Tibial artery (tissue), 4 donors: ENCODE measurements around the gene IGF2R.
A peak's percentile ranks its signal among the peaks of the same experiment; 100 is the strongest.

Source experiments
- DNase-seq, 2 donors: peaks; one replicate each; pipeline ENCODE4 v3.0.0-alpha.2; 2019
- H3K27ac ChIP-seq, 2 donors: fragments of 200-600 bp; sonication (generic) in 1 of 2; 1 replicate in 1 of 2; 2 replicates in 1 of 2; pipeline ENCODE4 v1.5.1; 2018 to 2019; ENCODE audit warnings: mild to moderate bottlenecking in 1 of 2
- H3K27me3 ChIP-seq, 2 donors: fragments of 200-600 bp; sonication (generic) in 1 of 2; one replicate each; pipeline versions ENCODE4 v1.5.1 to v1.6.0; 2016 to 2019
- H3K36me3 ChIP-seq, 3 donors: fragments of 200-600 bp; sonication (generic) in 2 of 3; one replicate each; pipeline ENCODE4 v1.5.1; 2016 to 2019; ENCODE audit warnings: mild to moderate bottlenecking in 2 of 3
- H3K4me1 ChIP-seq, 4 donors: fragments of 200-600 bp; sonication (generic) in 2 of 4; 1 replicate in 3 of 4; 2 replicates in 1 of 4; pipeline ENCODE4 v1.5.1; 2016 to 2019
- H3K4me3 ChIP-seq, 2 donors: fragments of 200-600 bp; sonication (generic) in 1 of 2; 1 replicate in 1 of 2; 2 replicates in 1 of 2; pipeline ENCODE4 v1.5.1; 2018 to 2019; ENCODE audit warnings: mild to moderate bottlenecking in 2 of 2
- H3K9me3 ChIP-seq, 3 donors: fragments of 200-600 bp; sonication (generic) in 1 of 3; one replicate each; pipeline ENCODE4 v1.5.1; 2016 to 2019
- intact Hi-C: fragments of 100-400 bp; cut with DNase I; formaldehyde crosslinking; loops from one replicate; pipeline ENCODE4 v1.15.0; 2023; ENCODE audit warnings: low total_unique reads
- TF ChIP-seq, protein P1 (sequence below), 2 experiments: fragments of 200-600 bp in 1 of 2; fragments of 450-650 bp in 1 of 2; IDR thresholded peaks; one replicate each; pipeline ENCODE4 v1.5.1; 2017 to 2019; ENCODE audit warnings: antibody characterized with exemption in 2 of 2, mild to moderate bottlenecking in 1 of 2, moderate library complexity in 1 of 2

IGF2R gene

GRCh38 chr6:159948199-159948598 lies 20.7 kb upstream of the IGF2R start:
- Histone ChIP-seq H3K27ac (no peak overlapping the region), H3K4me1 (peaks cover 0 to 9% (median 2%) of the 10 kb centered on the region in 4 donors), H3K36me3 (no peaks in the 10 kb centered on the region), H3K27me3 (peaks cover 0 to 13% of the 10 kb centered on the region in 2 donors), H3K4me3 (no peak overlapping the region), H3K9me3 (peaks cover 0 to 10% (median 10%) of the 10 kb centered on the region in 3 donors)
- TF ChIP-seq, protein P1, sequence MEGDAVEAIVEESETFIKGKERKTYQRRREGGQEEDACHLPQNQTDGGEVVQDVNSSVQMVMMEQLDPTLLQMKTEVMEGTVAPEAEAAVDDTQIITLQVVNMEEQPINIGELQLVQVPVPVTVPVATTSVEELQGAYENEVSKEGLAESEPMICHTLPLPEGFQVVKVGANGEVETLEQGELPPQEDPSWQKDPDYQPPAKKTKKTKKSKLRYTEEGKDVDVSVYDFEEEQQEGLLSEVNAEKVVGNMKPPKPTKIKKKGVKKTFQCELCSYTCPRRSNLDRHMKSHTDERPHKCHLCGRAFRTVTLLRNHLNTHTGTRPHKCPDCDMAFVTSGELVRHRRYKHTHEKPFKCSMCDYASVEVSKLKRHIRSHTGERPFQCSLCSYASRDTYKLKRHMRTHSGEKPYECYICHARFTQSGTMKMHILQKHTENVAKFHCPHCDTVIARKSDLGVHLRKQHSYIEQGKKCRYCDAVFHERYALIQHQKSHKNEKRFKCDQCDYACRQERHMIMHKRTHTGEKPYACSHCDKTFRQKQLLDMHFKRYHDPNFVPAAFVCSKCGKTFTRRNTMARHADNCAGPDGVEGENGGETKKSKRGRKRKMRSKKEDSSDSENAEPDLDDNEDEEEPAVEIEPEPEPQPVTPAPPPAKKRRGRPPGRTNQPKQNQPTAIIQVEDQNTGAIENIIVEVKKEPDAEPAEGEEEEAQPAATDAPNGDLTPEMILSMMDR (IDR thresholded peaks at IDR 0.05): no peak
- intact Hi-C loops: loop anchor here (10.0 kb wide), 1 partner anchor 253 kb away; the partner anchor contains the start of gene SOD2
- no peak for DNase-seq

GRCh38 chr6:159951772-159952171 lies 17.1 kb upstream of the IGF2R start:
- TF ChIP-seq, protein P1 (IDR thresholded peaks at IDR 0.05): no peak
- Histone ChIP-seq H3K27me3 (peaks cover 0 to 13% of the 10 kb centered on the region in 2 donors), H3K4me1 (no peaks in the 10 kb centered on the region), H3K9me3 (no peaks in the 10 kb centered on the region), H3K27ac (no peak overlapping the region), H3K36me3 (no peaks in the 10 kb centered on the region), H3K4me3 (no peak overlapping the region)
- intact Hi-C loops: no loop called here
- no peak for DNase-seq

GRCh38 chr6:159952289-159953005 lies 16.4 kb upstream of the IGF2R start:
- intact Hi-C loops: no loop called here
- TF ChIP-seq, protein P1 (IDR thresholded peaks at IDR 0.05): no peak
- no peak for DNase-seq
- H3K4me1 ChIP-seq: no peaks in the 10 kb centered on the region
- H3K27me3 ChIP-seq: peaks cover 0 to 13% of the 10 kb centered on the region in 2 donors
- H3K27ac ChIP-seq: no peak overlapping the region
- H3K9me3 ChIP-seq: no peaks in the 10 kb centered on the region
- H3K4me3 ChIP-seq: no peak overlapping the region
- no peaks in the 10 kb centered on the region for H3K36me3 ChIP-seq

DNA sequence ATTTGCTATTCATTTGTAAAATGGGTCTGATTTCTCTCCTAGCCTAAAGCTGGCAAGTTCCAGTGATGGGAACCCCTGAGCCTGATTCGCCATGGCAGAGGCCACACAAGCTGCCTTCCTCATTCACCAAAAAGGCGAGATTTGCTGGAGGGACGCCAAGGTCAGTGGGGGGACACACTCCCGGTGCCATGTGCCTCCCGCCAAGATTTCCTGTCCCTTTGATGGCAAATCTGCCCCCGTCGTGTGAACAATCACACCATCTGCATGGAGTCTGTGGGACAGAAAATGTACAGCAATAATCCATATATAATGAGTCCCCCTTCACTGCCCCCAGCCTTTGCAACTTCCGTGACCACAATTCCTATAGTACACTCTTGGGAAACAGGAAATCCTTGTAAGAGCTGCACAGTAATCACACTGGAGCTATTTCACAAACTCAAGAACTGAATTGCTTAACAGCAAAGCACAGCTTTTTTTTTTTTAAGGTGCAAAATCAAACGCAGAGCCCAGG lies 15.7 kb upstream of the IGF2R start:
- Histone ChIP-seq H3K27ac (no peak overlapping the region), H3K27me3 (peaks cover 0 to 13% of the 10 kb centered on the region in 2 donors), H3K9me3 (no peaks in the 10 kb centered on the region), H3K36me3 (no peaks in the 10 kb centered on the region), H3K4me1 (no peaks in the 10 kb centered on the region), H3K4me3 (no peak overlapping the region)
- DNase-seq: peak; percentile 56 to 73
- TF ChIP-seq, protein P1 (IDR thresholded peaks at IDR 0.05): no peak
- intact Hi-C loops: no loop called here

- intact Hi-C loops: no loop called here
- TF ChIP-seq, protein P1 (IDR thresholded peaks at IDR 0.05): no peak
- H3K9me3 ChIP-seq: no peaks in the 10 kb centered on the region
- H3K4me3 ChIP-seq: no peak overlapping the region
- no peak overlapping the region for H3K27ac ChIP-seq
- peaks cover 0 to 13% of the 10 kb centered on the region in 2 donors for H3K27me3 ChIP-seq
- no peak for DNase-seq
- peaks cover 0 to 13% (median 7%) of the 10 kb centered on the region in 4 donors for H3K4me1 ChIP-seq
- no peaks in the 10 kb centered on the region for H3K36me3 ChIP-seq
Measured at GRCh38 chr6:159955945-159956361, 12.9 kb upstream of the IGF2R start.
